Neural cell (in vitro differentiated cells): ENCODE data around the gene RNF25.

Source experiments
- CTCF ChIP-seq: fragments of 450-650 bp; IDR thresholded peaks from 2 replicates; pipeline ENCODE4 v1.5.1; 2014; ENCODE audit warnings: antibody characterized with exemption, mild to moderate bottlenecking, moderate library complexity; ENCODE audit not compliant: poor library complexity, severe bottlenecking
- EP300 ChIP-seq: fragments of 450-650 bp; conservative IDR thresholded peaks from 2 replicates; pipeline ENCODE4 v1.6.1; 2014; ENCODE audit warnings: antibody characterized with exemption, mild to moderate bottlenecking, moderate library complexity; ENCODE audit not compliant: poor library complexity, severe bottlenecking
- EZH2 ChIP-seq: fragments of 200-600, 300-800 bp; shearing (Covaris generic), sonication (generic); IDR thresholded peaks from 2 replicates; pipeline ENCODE4 v1.6.1; 2014; ENCODE audit warnings: antibody characterized with exemption, low read length, borderline replicate concordance, mild to moderate bottlenecking; ENCODE audit not compliant: insufficient read depth, poor library complexity, severe bottlenecking
- POLR2AphosphoS5 ChIP-seq: IDR thresholded peaks from 2 replicates; pipeline ENCODE4 v1.6.1; 2012
- SMC3 ChIP-seq: fragments of 450-650 bp; conservative IDR thresholded peaks from 2 replicates; pipeline ENCODE4 v1.6.1; 2014; ENCODE audit warnings: antibody characterized with exemption, mild to moderate bottlenecking, moderate library complexity; ENCODE audit not compliant: poor library complexity
- TAF1 ChIP-seq: IDR thresholded peaks from 2 replicates; pipeline ENCODE4 v1.6.1; 2012; ENCODE audit warnings: low read depth
- TF ChIP-seq, protein P1 (sequence below): IDR thresholded peaks from 2 replicates; pipeline ENCODE4 v1.6.1; 2012; ENCODE audit warnings: borderline replicate concordance

- TF ChIP-seq CTCF: no peak
- TF ChIP-seq POLR2AphosphoS5: no peak
- TF ChIP-seq, protein P1, sequence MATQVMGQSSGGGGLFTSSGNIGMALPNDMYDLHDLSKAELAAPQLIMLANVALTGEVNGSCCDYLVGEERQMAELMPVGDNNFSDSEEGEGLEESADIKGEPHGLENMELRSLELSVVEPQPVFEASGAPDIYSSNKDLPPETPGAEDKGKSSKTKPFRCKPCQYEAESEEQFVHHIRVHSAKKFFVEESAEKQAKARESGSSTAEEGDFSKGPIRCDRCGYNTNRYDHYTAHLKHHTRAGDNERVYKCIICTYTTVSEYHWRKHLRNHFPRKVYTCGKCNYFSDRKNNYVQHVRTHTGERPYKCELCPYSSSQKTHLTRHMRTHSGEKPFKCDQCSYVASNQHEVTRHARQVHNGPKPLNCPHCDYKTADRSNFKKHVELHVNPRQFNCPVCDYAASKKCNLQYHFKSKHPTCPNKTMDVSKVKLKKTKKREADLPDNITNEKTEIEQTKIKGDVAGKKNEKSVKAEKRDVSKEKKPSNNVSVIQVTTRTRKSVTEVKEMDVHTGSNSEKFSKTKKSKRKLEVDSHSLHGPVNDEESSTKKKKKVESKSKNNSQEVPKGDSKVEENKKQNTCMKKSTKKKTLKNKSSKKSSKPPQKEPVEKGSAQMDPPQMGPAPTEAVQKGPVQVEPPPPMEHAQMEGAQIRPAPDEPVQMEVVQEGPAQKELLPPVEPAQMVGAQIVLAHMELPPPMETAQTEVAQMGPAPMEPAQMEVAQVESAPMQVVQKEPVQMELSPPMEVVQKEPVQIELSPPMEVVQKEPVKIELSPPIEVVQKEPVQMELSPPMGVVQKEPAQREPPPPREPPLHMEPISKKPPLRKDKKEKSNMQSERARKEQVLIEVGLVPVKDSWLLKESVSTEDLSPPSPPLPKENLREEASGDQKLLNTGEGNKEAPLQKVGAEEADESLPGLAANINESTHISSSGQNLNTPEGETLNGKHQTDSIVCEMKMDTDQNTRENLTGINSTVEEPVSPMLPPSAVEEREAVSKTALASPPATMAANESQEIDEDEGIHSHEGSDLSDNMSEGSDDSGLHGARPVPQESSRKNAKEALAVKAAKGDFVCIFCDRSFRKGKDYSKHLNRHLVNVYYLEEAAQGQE: no peak
- no peak for TF ChIP-seq EZH2
- TF ChIP-seq TAF1: no peak
- TF ChIP-seq EP300: no peak
- TF ChIP-seq SMC3: no peak
Observed at GRCh38 chr2:218627939-218628338, 43.9 kb downstream of the RNF25 start.
